Endothelial cell of umbilical vein (primary cell): ENCODE results near the gene FOXE1. TPM values are rescaled to one million over a fixed set of nuclear protein-coding genes. Genes with fewer than 3 reads are reported as not detected.

Experiments
- BruUV-seq: library from RNA; stranded (reverse); fragments of 400-500 nt; replicated peaks from 2 replicates; lab custom pipeline; 2021; lab: Mats Ljungman, UMichigan
- CTCF ChIA-PET: fragments of 300-600, 350-600 bp; sonication (Branson Sonifier 250); formaldehyde crosslinking; loops from one replicate; lab custom pipeline; 2021; ENCODE audit warnings: antibody characterized with exemption, inconsistent platforms; lab: Charles Lee
- POLR2A ChIA-PET: fragments of 300-600, 350-600 bp; sonication (Branson Sonifier 250); formaldehyde crosslinking; loops from one replicate; lab custom pipeline; 2021; ENCODE audit warnings: antibody characterized with exemption, inconsistent platforms; lab: Charles Lee
- DNase-seq: peaks from one replicate; pipeline ENCODE4 v3.0.0-alpha.2; 2011; ENCODE audit warnings: low read depth, low spot score
- FAIRE-seq: peaks from 2 replicates; lab custom pipeline; 2011; peaks lifted over from hg19 to GRCh38; lab: Jason Lieb, UNC
- H2AFZ ChIP-seq: 2 replicates; pipeline ENCODE4 v1.6.0; 2012; ENCODE audit warnings: low read depth, low read length, control low read depth, inconsistent platforms
- H3K27ac ChIP-seq: 2 replicates; pipeline ENCODE4 v1.5.1; 2011; ENCODE audit warnings: low read depth, mild to moderate bottlenecking, control low read depth, low read length, moderate library complexity; ENCODE audit not compliant: insufficient read depth
- H3K27me3 ChIP-seq, 2 experiments: 2 replicates each; pipeline versions ENCODE4 v1.6.0 to v1.6.1; 2011; ENCODE audit warnings: low read length in 2 of 2, mixed read lengths in 1 of 2; ENCODE audit not compliant: control insufficient read depth in 2 of 2, insufficient read depth in 2 of 2
- H3K36me3 ChIP-seq, 2 experiments: 2 replicates in 1 of 2; 3 replicates in 1 of 2; pipeline ENCODE4 v1.5.1; 2011; ENCODE audit warnings: low read length in 2 of 2, mild to moderate bottlenecking in 1 of 2, moderate library complexity in 1 of 2; ENCODE audit not compliant: control insufficient read depth in 2 of 2, insufficient read depth in 2 of 2; ENCODE audit errors: extremely low read depth in 1 of 2
- H3K4me1 ChIP-seq: 3 replicates; pipeline ENCODE4 v1.5.1; 2011; ENCODE audit warnings: mild to moderate bottlenecking, low read length; ENCODE audit not compliant: control insufficient read depth, insufficient read depth; ENCODE audit errors: extremely low read depth
- H3K4me2 ChIP-seq: 2 replicates; pipeline ENCODE4 v1.6.1; 2011; ENCODE audit warnings: low read length, control low read depth, mixed read lengths; ENCODE audit not compliant: insufficient read depth
- H3K4me3 ChIP-seq, 3 experiments: fragments of 200-600 bp in 1 of 3; sonication (generic), shearing (Covaris generic) in 1 of 3; replicated peaks in 1 of 3; 2 replicates each; pipeline ENCODE4 v1.5.1; 2011 to 2016; ENCODE audit warnings: control low read depth in 3 of 3, low read length in 3 of 3, mild to moderate bottlenecking in 2 of 3, inconsistent platforms in 1 of 3, low read depth in 1 of 3, moderate library complexity in 1 of 3; ENCODE audit not compliant: insufficient read depth in 1 of 3
- H3K79me2 ChIP-seq: 2 replicates; pipeline ENCODE4 v1.6.0; 2012; ENCODE audit warnings: low read length, inconsistent platforms; ENCODE audit not compliant: control insufficient read depth, insufficient read depth
- H3K9ac ChIP-seq: replicated peaks from 2 replicates; pipeline ENCODE3; 2011; ENCODE audit warnings: low read length, control low read depth; ENCODE audit not compliant: insufficient read depth; ENCODE audit errors: extremely low read depth
- H3K9me1 ChIP-seq: replicated peaks from 3 replicates; pipeline ENCODE4 v1.6.0; 2011; ENCODE audit warnings: mild to moderate bottlenecking, low read length; ENCODE audit not compliant: control insufficient read depth, insufficient read depth; ENCODE audit errors: extremely low read depth
- H3K9me3 ChIP-seq: replicated peaks from 2 replicates; pipeline ENCODE4 v1.5.1; 2012; ENCODE audit warnings: low read length, inconsistent platforms; ENCODE audit not compliant: control insufficient read depth, insufficient read depth
- H4K20me1 ChIP-seq: replicated peaks from 2 replicates; pipeline ENCODE3; 2011; ENCODE audit warnings: mild to moderate bottlenecking, low read length; ENCODE audit not compliant: control insufficient read depth, insufficient read depth; ENCODE audit errors: extremely low read depth
- CTCF ChIP-seq, 2 donors: IDR thresholded peaks; 1 replicate in 1 of 2; 2 replicates in 1 of 2; pipeline ENCODE4 v1.5.1; 2011; ENCODE audit warnings: low read length in 2 of 2, mild to moderate bottlenecking in 2 of 2, moderate library complexity in 2 of 2, control low read depth in 1 of 2, inconsistent platforms in 1 of 2, low read depth in 1 of 2; ENCODE audit not compliant: insufficient read depth in 1 of 2; ENCODE audit errors: extremely low read depth in 1 of 2
- FOS ChIP-seq: IDR thresholded peaks from 2 replicates; pipeline ENCODE4 v1.6.1; 2011; ENCODE audit warnings: mild to moderate bottlenecking, low read length, moderate library complexity, borderline replicate concordance; ENCODE audit not compliant: insufficient read depth
- MAX ChIP-seq: IDR thresholded peaks from 2 replicates; pipeline ENCODE4 v1.6.1; 2011; ENCODE audit not compliant: insufficient read depth, insufficient read length
- dilution Hi-C: fragments of 300-500 bp; cut with MboI; formaldehyde crosslinking; loops from one replicate; pipeline ENCODE4 v1.15.0; 2019; ENCODE audit warnings: low sequenced_read_pairs; ENCODE audit not compliant: extremely low pct_ligation_motif_present
- intact Hi-C: fragments of 100-400 bp; cut with micrococcal nuclease; formaldehyde crosslinking; loops from one replicate; pipeline ENCODE4 v1.10.0; 2022
- polyA plus RNA-seq, 4 experiments: library from polyadenylated mRNA; depleted of rRNA in 3 of 4; stranded (reverse) in 3 of 4; unstranded in 1 of 4; fragments of >200 nt; gene quantifications; 2 replicates each; pipeline versions ENCODE4 v1.2.1 to v1.2.3, GENCODE V29; 2011 to 2012; ENCODE audit warnings: missing spikeins in 1 of 4
- total RNA-seq: library from RNA; stranded (reverse); gene quantifications from 2 replicates; pipeline ENCODE4 v1.2.3, GENCODE V29; 2021

The FOXE1 gene
- total and polyA plus RNA-seq, 2 donors (not counting 3 experiments of a cell fraction or from before 2014, with no cell fraction given) = not detected

GRCh38 chr9:97880336-97880735 is 27.3 kb downstream of the FOXE1 start:
- H3K9me3 ChIP-seq = no peaks in the 10 kb centered on the region
- ChIA-PET CTCF (interaction anchor here (0.8 to 3.4 kb wide), 2 partner anchors 10 to 13 kb away, joined by 4 to 24 read pairs; no protein-coding TSS in a partner anchor), POLR2A (no interaction called here)
- no peak overlapping the region for H3K4me2 ChIP-seq
- FAIRE-seq (no peak), DNase-seq (no peak)
- TF ChIP-seq CTCF (IDR thresholded peaks at IDR 0.05; ENCODE audit: extremely low read depth in 1 of 2, insufficient read depth in 1 of 2, low read depth in 1 of 2, low read length in 2 of 2) (no peak), FOS (no peak), MAX (no peak)
- no peaks in the 10 kb centered on the region for H3K36me3 ChIP-seq
- no peak overlapping the region for H3K4me3 ChIP-seq
- intact Hi-C loops (no loop called here), dilution Hi-C loops (no loop called here)
- no peaks in the 10 kb centered on the region for H4K20me1 ChIP-seq
- no peaks in the 10 kb centered on the region for H3K4me1 ChIP-seq
- H3K79me2 ChIP-seq = no peaks in the 10 kb centered on the region
- no peak overlapping the region for H2AFZ ChIP-seq
- BruUV-seq = no TSS peak
- no peak overlapping the region for H3K9ac ChIP-seq
- H3K27ac ChIP-seq = no peak overlapping the region
- no peaks in the 10 kb centered on the region for H3K9me1 ChIP-seq
- H3K27me3 ChIP-seq = peaks cover 2% of the 10 kb centered on the region in 2 experiments
